PC-9 (cell line): ENCODE results near the gene BRSK2. TPM values are rescaled to one million over a fixed set of nuclear protein-coding genes. Genes with fewer than 3 reads are reported as not detected.
"Not testable (repeated sequence)": the region's sequence is repeated elsewhere in the genome, so short reads cannot be mapped to it uniquely, and the experiment has no call there.

ENCODE experiments used
- BruUV-seq: library from RNA; stranded (reverse); fragments of 400-500 nt; replicated peaks from 2 replicates; lab custom pipeline; 2021; lab: Mats Ljungman, UMichigan
- CTCF ChIA-PET: fragments of 300-600 bp; sonication (Branson Sonifier 250); formaldehyde crosslinking; loops from one replicate; lab custom pipeline; 2022; ENCODE audit warnings: antibody characterized with exemption; lab: Charles Lee
- POLR2A ChIA-PET: fragments of 300-600 bp; sonication (Branson Sonifier 250); formaldehyde crosslinking; loops from one replicate; lab custom pipeline; 2022; ENCODE audit warnings: antibody characterized with exemption; ENCODE audit not compliant: unreplicated experiment; lab: Charles Lee
- DNase-seq, 2 experiments: peaks; one replicate each; pipeline versions ENCODE4 v3.0.0 to v3.0.0-alpha.2; 2015 to 2022; ENCODE audit warnings: mixed read lengths in 1 of 2
- H2AFZ ChIP-seq: fragments of 200-600 bp; sonication (generic); 2 replicates; pipeline ENCODE4 v1.8.1; 2017; ENCODE audit warnings: antibody characterized with exemption
- H3F3A ChIP-seq: fragments of 200-600 bp; sonication (generic); 2 replicates; pipeline ENCODE4 v1.8.1; 2017; ENCODE audit warnings: antibody characterized with exemption, mild to moderate bottlenecking, low read depth; ENCODE audit not compliant: insufficient read depth
- H3K27ac ChIP-seq: fragments of 200-600 bp; sonication (generic); 2 replicates; pipeline ENCODE4 v1.6.1; 2016; ENCODE audit warnings: mixed run types
- H3K27me3 ChIP-seq: fragments of 200-600 bp; sonication (generic); 2 replicates; pipeline ENCODE4 v1.6.1; 2016; ENCODE audit warnings: low read depth, mixed run types; ENCODE audit not compliant: insufficient read depth
- H3K36me3 ChIP-seq: fragments of 200-600 bp; sonication (generic); 2 replicates; pipeline ENCODE4 v1.6.1; 2016; ENCODE audit warnings: low read depth, mixed run types
- H3K4me1 ChIP-seq: fragments of 200-600 bp; sonication (generic); replicated peaks from 2 replicates; pipeline ENCODE4 v1.6.1; 2016; ENCODE audit warnings: mixed run types; ENCODE audit not compliant: insufficient read depth
- H3K4me2 ChIP-seq: fragments of 200-600 bp; sonication (generic); 2 replicates; pipeline ENCODE4 v1.6.1; 2017; ENCODE audit warnings: mixed run types
- H3K4me3 ChIP-seq: fragments of 200-600 bp; sonication (generic); 2 replicates; pipeline ENCODE4 v1.6.1; 2016; ENCODE audit warnings: mixed run types
- H3K79me2 ChIP-seq: fragments of 200-600 bp; sonication (generic); 2 replicates; pipeline ENCODE4 v1.6.1; 2017; ENCODE audit warnings: low read depth, mixed run types
- H3K9me2 ChIP-seq: fragments of 200-600 bp; sonication (generic); 2 replicates; pipeline ENCODE4 v1.8.1; 2017; ENCODE audit warnings: mild to moderate bottlenecking; ENCODE audit not compliant: insufficient read depth
- H3K9me3 ChIP-seq: fragments of 200-600 bp; sonication (generic); 2 replicates; pipeline ENCODE4 v1.8.1; 2016; ENCODE audit warnings: low read depth; ENCODE audit not compliant: insufficient read depth
- H4K20me1 ChIP-seq: fragments of 200-600 bp; sonication (generic); 2 replicates; pipeline ENCODE4 v1.8.1; 2017; ENCODE audit not compliant: insufficient read depth
- EZH2 ChIP-seq: fragments of 200-600 bp; sonication (generic); IDR thresholded peaks from 2 replicates; pipeline ENCODE4 v1.8.0; 2017; ENCODE audit warnings: antibody characterized with exemption, low read depth
- intact Hi-C: fragments of 100-400 bp; cut with micrococcal nuclease; formaldehyde crosslinking; loops from one replicate; pipeline ENCODE4 v1.10.0; 2022; ENCODE audit not compliant: unreplicated experiment
- total RNA-seq: library from RNA; stranded (reverse); gene quantifications from 2 replicates; pipeline ENCODE4 v1.2.3, GENCODE V29; 2021
- TF ChIP-seq, protein P1 (sequence below): fragments of 200-600 bp; sonication (generic); conservative IDR thresholded peaks from 2 replicates; pipeline ENCODE4 v1.6.1; 2017; ENCODE audit warnings: mixed run types, antibody characterized with exemption, mild to moderate bottlenecking, moderate library complexity

The BRSK2 gene
- total RNA-seq, 1 experiment from 2014 or later: 2.9 TPM

- no peak for DNase-seq
- ChIA-PET POLR2A (no interaction called here), CTCF (no interaction called here)
- no peaks in the 10 kb centered on the region for H3F3A ChIP-seq
- H2AFZ ChIP-seq: no peak overlapping the region
- intact Hi-C loops: no loop called here
- H3K9me3 ChIP-seq: no peaks in the 10 kb centered on the region
- TF ChIP-seq, protein P1, sequence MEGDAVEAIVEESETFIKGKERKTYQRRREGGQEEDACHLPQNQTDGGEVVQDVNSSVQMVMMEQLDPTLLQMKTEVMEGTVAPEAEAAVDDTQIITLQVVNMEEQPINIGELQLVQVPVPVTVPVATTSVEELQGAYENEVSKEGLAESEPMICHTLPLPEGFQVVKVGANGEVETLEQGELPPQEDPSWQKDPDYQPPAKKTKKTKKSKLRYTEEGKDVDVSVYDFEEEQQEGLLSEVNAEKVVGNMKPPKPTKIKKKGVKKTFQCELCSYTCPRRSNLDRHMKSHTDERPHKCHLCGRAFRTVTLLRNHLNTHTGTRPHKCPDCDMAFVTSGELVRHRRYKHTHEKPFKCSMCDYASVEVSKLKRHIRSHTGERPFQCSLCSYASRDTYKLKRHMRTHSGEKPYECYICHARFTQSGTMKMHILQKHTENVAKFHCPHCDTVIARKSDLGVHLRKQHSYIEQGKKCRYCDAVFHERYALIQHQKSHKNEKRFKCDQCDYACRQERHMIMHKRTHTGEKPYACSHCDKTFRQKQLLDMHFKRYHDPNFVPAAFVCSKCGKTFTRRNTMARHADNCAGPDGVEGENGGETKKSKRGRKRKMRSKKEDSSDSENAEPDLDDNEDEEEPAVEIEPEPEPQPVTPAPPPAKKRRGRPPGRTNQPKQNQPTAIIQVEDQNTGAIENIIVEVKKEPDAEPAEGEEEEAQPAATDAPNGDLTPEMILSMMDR: no peak
- no peaks in the 10 kb centered on the region for H3K79me2 ChIP-seq
- H3K27me3 ChIP-seq: no peaks in the 10 kb centered on the region
- no peaks in the 10 kb centered on the region for H3K4me1 ChIP-seq
- no peaks in the 10 kb centered on the region for H3K9me2 ChIP-seq
- no peaks in the 10 kb centered on the region for H3K36me3 ChIP-seq
- H3K27ac ChIP-seq: no peak overlapping the region
- BruUV-seq: no TSS peak
- no peak overlapping the region for H3K4me2 ChIP-seq
- H4K20me1 ChIP-seq: no peaks in the 10 kb centered on the region
- H3K4me3 ChIP-seq: no peak overlapping the region
These were observed 20.9 kb downstream of the BRSK2 start for GRCh38 chr11:1410366-1411291.

DNA sequence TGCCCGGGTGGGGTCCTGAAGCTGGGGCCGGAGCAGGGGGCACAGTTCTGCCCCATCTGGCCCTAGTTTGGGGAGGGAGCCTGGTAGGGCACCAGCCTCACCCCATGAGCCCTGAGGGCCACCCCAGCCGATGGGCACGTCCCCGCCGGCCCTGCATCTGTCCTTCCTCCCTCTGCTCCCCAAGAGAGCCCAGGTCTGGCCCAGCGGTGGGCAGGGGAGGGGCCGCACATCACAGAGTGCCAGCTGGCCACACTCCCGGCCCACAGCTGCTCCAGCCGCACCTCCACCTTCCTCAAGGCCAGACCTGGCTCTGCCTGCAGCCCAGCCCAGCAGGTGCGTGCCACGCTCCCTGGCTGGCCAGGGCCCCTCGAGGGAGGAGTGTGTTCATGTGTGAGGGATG, 21.6 kb downstream of the BRSK2 start:
- no peaks in the 10 kb centered on the region for H3K36me3 ChIP-seq
- no peaks in the 10 kb centered on the region for H3K79me2 ChIP-seq
- H3K4me1 ChIP-seq: no peaks in the 10 kb centered on the region
- H3K4me3 ChIP-seq: no peak overlapping the region
- intact Hi-C loops: no loop called here
- H2AFZ ChIP-seq: no peak overlapping the region
- H4K20me1 ChIP-seq: no peaks in the 10 kb centered on the region
- H3K4me2 ChIP-seq: no peak overlapping the region
- H3F3A ChIP-seq: no peaks in the 10 kb centered on the region
- TF ChIP-seq, protein P1: no peak
- TF ChIP-seq EZH2: no peak
- CTCF ChIA-PET: no interaction called here
- no TSS peak for BruUV-seq
- POLR2A ChIA-PET: no interaction called here
- no peak for DNase-seq
- H3K27ac ChIP-seq: no peak overlapping the region
- no peaks in the 10 kb centered on the region for H3K9me2 ChIP-seq
- no peaks in the 10 kb centered on the region; the same call in 1 of the 2 replicates for H3K9me3 ChIP-seq
- no peaks in the 10 kb centered on the region for H3K27me3 ChIP-seq

- H3K9me3 ChIP-seq, DNase-seq, H3K4me3 ChIP-seq, H3K27me3 ChIP-seq, POLR2A ChIA-PET, intact Hi-C loops, H3K27ac ChIP-seq, H3K36me3 ChIP-seq, H3K9me2 ChIP-seq, CTCF ChIA-PET, H2AFZ ChIP-seq, BruUV-seq, H3K79me2 ChIP-seq, H3F3A ChIP-seq, H3K4me1 ChIP-seq, H3K4me2 ChIP-seq, H4K20me1 ChIP-seq: not testable (repeated sequence)
These were observed 22.0 kb downstream of the BRSK2 start for GRCh38 chr11:1411739-1412138.
